OCI-LY1 (cell line): ENCODE measurements around the gene SLC4A1.

ENCODE experiments used
- CTCF ChIP-seq: fragments of 200-600 bp; sonication (generic), shearing (Covaris generic); IDR thresholded peaks from 2 replicates; pipeline ENCODE4 v1.5.1; 2017; ENCODE audit warnings: mild to moderate bottlenecking, antibody characterized with exemption, low read length, moderate library complexity, mixed read lengths
- EZH2 ChIP-seq: fragments of 200-600 bp; sonication (generic), shearing (Covaris generic); IDR thresholded peaks from 2 replicates; pipeline ENCODE4 v1.8.0; 2017; ENCODE audit warnings: borderline replicate concordance, mixed run types, mild to moderate bottlenecking, antibody characterized with exemption, low read length, moderate library complexity, mixed read lengths

DNA sequence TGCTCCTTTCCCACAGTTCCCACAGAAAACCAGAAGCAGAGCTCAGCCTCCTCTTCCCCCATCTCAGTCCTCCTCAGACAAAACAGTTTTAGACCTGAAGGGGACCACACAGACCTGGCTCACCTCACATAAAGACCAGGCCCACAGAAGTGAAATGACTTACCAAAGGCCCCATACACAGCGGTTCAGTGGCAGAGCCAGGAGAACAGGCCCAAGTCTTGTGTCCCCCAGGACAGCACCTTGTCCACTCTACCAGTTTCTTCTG, 53.8 kb downstream of the SLC4A1 start:
- TF ChIP-seq CTCF (no peak), EZH2 (no peak)
